GM23338 (cell line): ENCODE results near the gene RNF207. TPM values are rescaled to one million over a fixed set of nuclear protein-coding genes. Genes with fewer than 3 reads are reported as not detected.

ENCODE experiments used
- ATAC-seq: fragments of 200-7000 bp; cut with Tn5 transposase; 3 replicates; pipeline ENCODE4 v1.9.1; 2020
- DNase-seq: peaks from one replicate; pipeline ENCODE4 v3.0.0-alpha.2; 2015; ENCODE audit warnings: low spot score
- H2AFZ ChIP-seq: fragments of 200-600 bp; sonication (generic); 2 replicates; pipeline ENCODE4 v1.8.0; 2016; ENCODE audit warnings: antibody characterized with exemption, mild to moderate bottlenecking, moderate library complexity
- H3F3A ChIP-seq: fragments of 200-600 bp; sonication (generic); replicated peaks from 2 replicates; pipeline ENCODE4 v1.8.0; 2017; ENCODE audit warnings: antibody characterized with exemption, mixed run types, low read depth
- H3K27ac ChIP-seq: fragments of 200-600 bp; sonication (generic); 2 replicates; pipeline ENCODE4 v1.6.1; 2016; ENCODE audit warnings: low read depth
- H3K27me3 ChIP-seq: fragments of 200-600 bp; sonication (generic); 2 replicates; pipeline ENCODE4 v1.8.0; 2016; ENCODE audit warnings: mild to moderate bottlenecking, mixed run types, moderate library complexity; ENCODE audit not compliant: insufficient read depth
- H3K36me3 ChIP-seq: fragments of 200-600 bp; sonication (generic); 2 replicates; pipeline ENCODE4 v1.8.0; 2016; ENCODE audit warnings: mild to moderate bottlenecking; ENCODE audit not compliant: insufficient read depth
- H3K4me1 ChIP-seq: fragments of 200-600 bp; sonication (generic); 2 replicates; pipeline ENCODE4 v1.8.0; 2016; ENCODE audit warnings: mild to moderate bottlenecking, moderate library complexity; ENCODE audit not compliant: insufficient read depth
- H3K4me2 ChIP-seq: fragments of 200-600 bp; sonication (generic); 2 replicates; pipeline ENCODE4 v1.7.1; 2017; ENCODE audit warnings: mixed run types
- H3K4me3 ChIP-seq: fragments of 200-600 bp; sonication (generic); 2 replicates; pipeline ENCODE4 v1.6.1; 2016; ENCODE audit warnings: mixed run types
- H3K79me2 ChIP-seq: fragments of 200-600 bp; sonication (generic); replicated peaks from 2 replicates; pipeline ENCODE4 v1.8.0; 2017; ENCODE audit warnings: mild to moderate bottlenecking; ENCODE audit not compliant: insufficient read depth
- H3K9me2 ChIP-seq: fragments of 200-600 bp; sonication (generic); 2 replicates; pipeline ENCODE4 v1.8.0; 2017; ENCODE audit not compliant: insufficient read depth
- H4K20me1 ChIP-seq: fragments of 200-600 bp; sonication (generic); replicated peaks from 2 replicates; pipeline ENCODE4 v1.8.0; 2017; ENCODE audit warnings: mild to moderate bottlenecking; ENCODE audit not compliant: insufficient read depth
- H3K27ac Mint-ChIP-seq: 2 replicates; pipeline ENCODE4 v1.8.0; 2020; ENCODE audit warnings: inconsistent platforms, mild to moderate bottlenecking, moderate library complexity, mixed read lengths
- H3K27me3 Mint-ChIP-seq: 3 replicates; pipeline ENCODE4 v1.8.0; 2022; ENCODE audit warnings: low read depth, mild to moderate bottlenecking, moderate library complexity, mixed read lengths, inconsistent platforms; ENCODE audit not compliant: insufficient read depth, poor library complexity
- H3K36me3 Mint-ChIP-seq: 3 replicates; pipeline ENCODE4 v1.8.0; 2021; ENCODE audit warnings: low read depth, mild to moderate bottlenecking, inconsistent platforms, moderate library complexity, mixed read lengths
- H3K4me1 Mint-ChIP-seq: 3 replicates; pipeline ENCODE4 v1.8.0; 2020; ENCODE audit warnings: mild to moderate bottlenecking, inconsistent platforms, mixed read lengths
- H3K4me3 Mint-ChIP-seq: 3 replicates; pipeline ENCODE4 v1.8.0; 2021; ENCODE audit warnings: moderate library complexity, mild to moderate bottlenecking, inconsistent platforms, mixed read lengths
- H3K9me3 Mint-ChIP-seq: 3 replicates; pipeline ENCODE4 v1.8.0; 2020; ENCODE audit warnings: moderate library complexity, mild to moderate bottlenecking, inconsistent platforms, mixed read lengths
- CREB1 ChIP-seq: fragments of 250-450 bp; sonication (Bioruptor Pico); IDR thresholded peaks from 2 replicates; pipeline ENCODE4 v1.5.0; 2020; ENCODE audit warnings: low read depth, mild to moderate bottlenecking, moderate library complexity
- CTCF ChIP-seq, 2 experiments: fragments of 200-600 bp in 1 of 2; sonication (generic) in 1 of 2; conservative IDR thresholded peaks; 2 replicates each; pipeline versions ENCODE4 v1.5.1 to v1.6.1; 2016 to 2017; ENCODE audit warnings: antibody characterized with exemption in 2 of 2, low read depth in 2 of 2, mild to moderate bottlenecking in 2 of 2, moderate library complexity in 1 of 2
- ETS1 ChIP-seq: IDR thresholded peaks from 2 replicates; pipeline ENCODE4 v1.6.1; 2016; ENCODE audit warnings: antibody characterized with exemption
- EZH2 ChIP-seq: fragments of 200-600 bp; sonication (generic); IDR thresholded peaks from one replicate; pipeline ENCODE4 v1.8.0; 2017; ENCODE audit warnings: antibody characterized with exemption, mild to moderate bottlenecking, low read depth; ENCODE audit not compliant: unreplicated experiment
- NANOG ChIP-seq: IDR thresholded peaks from 2 replicates; pipeline ENCODE4 v1.6.1; 2016; ENCODE audit warnings: antibody characterized with exemption, borderline replicate concordance
- POLR2AphosphoS5 ChIP-seq: IDR thresholded peaks from 2 replicates; pipeline ENCODE4 v1.6.1; 2016; ENCODE audit warnings: antibody characterized with exemption, low read depth
- ZNF114 ChIP-seq: fragments of 250-450 bp; sonication (Bioruptor Pico); IDR thresholded peaks from 2 replicates; pipeline ENCODE4 v1.5.0; 2020; ENCODE audit warnings: mild to moderate bottlenecking, moderate library complexity
- ZNF331 ChIP-seq: fragments of 250-450 bp; sonication (Bioruptor Pico); IDR thresholded peaks from 2 replicates; pipeline ENCODE4 v1.5.0; 2020; ENCODE audit warnings: low read depth, mild to moderate bottlenecking, moderate library complexity
- ZNF462 ChIP-seq: fragments of 250-450 bp; sonication (Bioruptor Pico); IDR thresholded peaks from 2 replicates; pipeline ENCODE4 v1.5.0; 2020; ENCODE audit warnings: mild to moderate bottlenecking, moderate library complexity
- polyA plus RNA-seq: library from polyadenylated mRNA; unstranded; fragments of >200 nt; fragmentation: Nextera tagmentation; extraction: Ambion mirVana; gene quantifications from 2 replicates; pipeline ENCODE4 v1.2.1, GENCODE V29; 2016
- total RNA-seq: library from RNA; depleted of rRNA; stranded (reverse); fragments of >200 nt; shearing (Covaris generic); gene quantifications from 2 replicates; pipeline ENCODE4 v1.2.3, GENCODE V29; 2014

RNF207 gene
- total and polyA plus RNA-seq, 2 experiments from 2014 or later, result 1.7 to 2.9 TPM

- H3K36me3 ChIP-seq, result no peaks in the 10 kb centered on the region
Observed at GRCh38 chr1:6167391-6168303, 38.3 kb upstream of the RNF207 start.

More at GRCh38 chr1:6167391-6168303, 38.3 kb upstream of the RNF207 start:
- no peak overlapping the region for H3K4me3 ChIP-seq
- no peak overlapping the region for H3K27ac ChIP-seq
- peaks cover 12% of the 10 kb centered on the region for H3K27me3 Mint-ChIP-seq
- TF ChIP-seq CTCF (conservative IDR thresholded peaks at IDR 0.05; ENCODE audit: low read depth in 2 of 2) (no peak), POLR2AphosphoS5 (no peak), NANOG (no peak), ZNF331 (no peak), ZNF114 (CRISPR knock-in tag) (no peak), EZH2 (no peak), ZNF462 (CRISPR knock-in tag) (no peak), ETS1 (no peak), CREB1 (CRISPR knock-in tag) (no peak)
- DNase-seq, result no peak
- H3K27me3 ChIP-seq, result no peaks in the 10 kb centered on the region
- H3K4me2 ChIP-seq, result no peak overlapping the region
- ATAC-seq, result no peak
- no peak overlapping the region for H2AFZ ChIP-seq
- H3K4me1 ChIP-seq, result no peaks in the 10 kb centered on the region
- H3K9me3 Mint-ChIP-seq, result no peaks in the 10 kb centered on the region
- H3F3A ChIP-seq, result no peaks in the 10 kb centered on the region
- H3K4me3 Mint-ChIP-seq, result no peak overlapping the region
- H3K79me2 ChIP-seq, result no peaks in the 10 kb centered on the region
- no peaks in the 10 kb centered on the region for H4K20me1 ChIP-seq
- H3K36me3 Mint-ChIP-seq, result no peaks in the 10 kb centered on the region
- no peak overlapping the region for H3K27ac Mint-ChIP-seq
- H3K4me1 Mint-ChIP-seq, result peaks cover 11% of the 10 kb centered on the region
- no peaks in the 10 kb centered on the region for H3K9me2 ChIP-seq
